GM18951 (cell line): ENCODE measurements around the gene RGS13.

ENCODE experiments used
- POLR2A ChIP-seq: IDR thresholded peaks from 4 replicates; pipeline ENCODE4 v1.6.1; 2011; ENCODE audit warnings: mild to moderate bottlenecking; ENCODE audit not compliant: insufficient read length, insufficient read depth; ENCODE audit errors: extremely low read depth
- in situ Hi-C: fragments of 300-500 bp; cut with MboI; formaldehyde crosslinking; loops from one replicate; pipeline ENCODE4 v1.12.0; 2022; ENCODE audit warnings: low sequenced_read_pairs, mixed read lengths, inconsistent platforms; ENCODE audit not compliant: unreplicated experiment

The RGS13 gene

GRCh38 chr1:192631749-192632148, 4.2 kb upstream of the RGS13 start:
- in situ Hi-C loops = no loop called here
- TF ChIP-seq POLR2A = no peak

GRCh38 chr1:192632188-192632587, 3.8 kb upstream of the RGS13 start:
- in situ Hi-C loops = no loop called here
- TF ChIP-seq POLR2A = no peak

DNA sequence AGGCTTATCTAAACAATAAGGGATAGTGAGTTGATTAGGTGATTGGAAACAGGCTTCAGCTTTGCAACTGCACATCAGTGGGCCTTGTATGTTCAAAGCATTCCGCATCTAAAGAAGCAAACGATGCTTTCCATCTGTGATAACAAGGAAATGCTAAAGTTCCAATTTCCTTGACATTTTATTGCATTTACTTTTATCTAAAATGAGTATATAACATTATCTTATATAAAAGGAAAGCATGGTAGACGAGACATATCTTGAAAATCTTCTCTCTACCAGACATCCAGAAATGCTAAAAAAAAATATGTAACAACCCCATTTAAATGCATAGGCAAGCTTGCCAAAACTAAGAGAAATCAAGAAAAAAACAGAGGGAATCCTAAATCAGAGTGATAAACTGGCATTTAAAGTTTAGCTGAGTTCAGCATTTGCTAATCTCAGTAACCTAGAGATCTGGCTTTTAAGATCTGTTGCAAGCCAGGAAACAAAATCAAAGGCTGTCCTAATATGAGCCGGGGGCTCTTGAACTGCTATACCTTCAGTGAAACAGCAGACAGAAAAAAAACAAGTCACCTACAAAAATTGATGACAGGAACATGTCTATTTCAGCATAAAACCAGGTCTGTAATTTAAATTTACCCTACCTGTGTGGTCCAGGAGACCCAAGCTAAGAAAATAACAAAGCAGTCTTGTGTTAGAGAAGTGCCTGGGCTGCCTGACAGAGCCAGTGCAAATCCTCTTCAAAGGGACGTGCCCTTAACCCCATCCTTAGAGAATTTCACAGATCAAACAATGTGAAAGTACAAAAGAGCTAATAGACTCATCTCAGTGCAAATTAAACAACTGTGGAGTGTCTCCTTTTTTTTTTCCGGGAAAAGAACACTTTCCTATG, 3.1 kb upstream of the RGS13 start:
- in situ Hi-C loops = no loop called here
- no peak for TF ChIP-seq POLR2A

- no peak for TF ChIP-seq POLR2A
- in situ Hi-C loops = no loop called here
Measured at GRCh38 chr1:192633533-192634253, 2.3 kb upstream of the RGS13 start.

DNA sequence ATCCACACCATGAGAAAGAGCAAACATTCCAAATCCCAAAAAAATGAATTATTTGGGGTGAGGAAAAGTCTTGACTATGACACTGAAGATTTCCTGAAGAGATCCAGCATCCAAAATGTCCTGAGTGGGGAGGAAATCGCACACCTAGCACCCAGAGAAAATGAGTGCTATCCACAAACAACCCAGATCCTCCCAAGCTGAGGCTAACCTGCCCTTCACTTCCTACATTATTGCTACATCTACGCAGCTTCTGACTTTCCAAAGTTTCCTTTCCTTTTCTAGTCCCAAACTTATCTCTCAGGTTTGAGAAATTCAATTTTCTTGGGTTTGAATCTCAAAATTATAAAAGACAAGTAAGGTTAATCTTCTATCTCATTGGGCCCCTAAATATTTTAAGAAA, 906 bp upstream of the RGS13 start:
- TF ChIP-seq POLR2A = no peak
- in situ Hi-C loops = no loop called here

DNA sequence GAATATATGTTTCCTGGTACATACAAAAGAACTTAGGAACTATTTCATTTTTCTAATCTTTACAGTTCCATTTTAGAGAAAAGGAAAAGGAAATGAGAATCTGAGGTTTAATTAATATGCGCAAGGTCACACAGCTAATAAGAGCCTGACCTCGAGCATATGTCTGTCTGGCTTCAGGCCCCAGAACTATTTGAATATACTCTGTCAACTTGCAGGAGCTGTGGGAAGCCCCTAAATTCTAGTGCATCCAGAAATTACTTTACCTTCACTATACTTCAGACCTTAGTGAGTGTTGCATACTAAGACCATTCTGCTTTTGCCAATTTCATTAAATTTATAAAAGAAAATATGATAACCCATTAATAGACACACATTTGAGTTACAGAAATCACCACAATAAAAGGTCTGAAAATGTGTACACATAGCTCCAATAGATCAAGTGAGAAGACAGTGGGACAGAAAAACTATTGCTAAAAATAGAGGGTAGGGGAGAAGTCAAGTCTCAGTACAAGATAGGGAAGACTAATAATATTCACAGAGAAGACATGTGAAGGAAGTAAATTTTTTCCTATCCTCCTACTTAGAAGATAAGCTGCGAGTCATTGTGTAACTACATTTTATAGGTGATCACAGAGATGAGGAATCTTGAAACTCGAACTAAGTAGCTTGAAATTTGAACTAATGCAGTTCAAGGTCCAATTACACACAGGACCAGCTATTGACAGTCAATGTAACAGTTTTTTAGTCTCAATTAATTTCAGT, 3.8 kb downstream of the RGS13 start:
- no peak for TF ChIP-seq POLR2A
- in situ Hi-C loops = no loop called here

GRCh38 chr1:192652159-192652558, 16.2 kb downstream of the RGS13 start:
- TF ChIP-seq POLR2A = no peak
- in situ Hi-C loops = no loop called here

- in situ Hi-C loops = no loop called here
- no peak for TF ChIP-seq POLR2A
Measured at GRCh38 chr1:192654120-192654519, 18.2 kb downstream of the RGS13 start.

GRCh38 chr1:192654591-192655251, 18.8 kb downstream of the RGS13 start:
- in situ Hi-C loops = no loop called here
- no peak for TF ChIP-seq POLR2A

DNA sequence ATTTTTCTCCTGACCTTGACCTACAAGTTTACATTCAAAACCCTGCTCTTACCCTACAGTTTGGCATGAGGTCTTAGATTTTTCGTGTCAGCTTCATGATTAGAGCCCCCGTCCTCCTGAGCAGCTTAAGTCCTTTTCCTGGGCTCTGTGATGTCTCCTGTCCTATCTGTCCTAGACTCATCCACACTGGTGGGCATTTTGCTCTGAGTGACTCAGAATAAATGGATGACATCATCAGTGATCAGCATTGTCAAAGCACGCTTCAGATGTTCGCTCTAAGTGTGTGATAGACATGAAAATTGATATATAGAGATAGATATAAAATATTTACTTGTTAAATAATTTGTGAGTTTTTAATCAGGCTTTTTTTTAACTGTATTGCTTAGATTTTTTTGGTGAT, 21.8 kb downstream of the RGS13 start:
- in situ Hi-C loops = no loop called here
- TF ChIP-seq POLR2A = no peak

GRCh38 chr1:192658255-192658654, 22.3 kb downstream of the RGS13 start:
- TF ChIP-seq POLR2A = no peak
- in situ Hi-C loops = no loop called here

- in situ Hi-C loops = no loop called here
- TF ChIP-seq POLR2A = no peak
Measured at GRCh38 chr1:192660613-192661012, 24.7 kb downstream of the RGS13 start.
